ENCODE results near the gene ZNF574. TPM values are rescaled to one million over a fixed set of nuclear protein-coding genes. Genes with fewer than 3 reads are reported as not detected.

ZNF574 gene
- polyA plus RNA-seq, 1 of the 3 experiments (the other 2 are of a cell fraction), result 8.5 TPM

- Histone ChIP-seq H3K4me1 (ENCODE audit: control insufficient read depth in 1 of 2, insufficient read depth in 2 of 2, low read depth in 1 of 2, low read length in 1 of 2) (peaks cover 6 to 37% of the 10 kb centered on the region in 2 experiments; a peak in 3 of 4 replicates), H4K20me1 (ENCODE audit: insufficient read depth) (no peaks in the 10 kb centered on the region), H3K9me2 (no peaks in the 10 kb centered on the region), H3K4me2 (no peak overlapping the region), H3K36me3 (replicated peaks in 1 of 2; ENCODE audit: control insufficient read depth in 1 of 2, insufficient read depth in 2 of 2, low read length in 1 of 2) (no peaks in the 10 kb centered on the region), H3K9me3 (no peaks in the 10 kb centered on the region), H3K9ac (no peak overlapping the region), H2AFZ (ENCODE audit: low read depth) (no peak overlapping the region), H3K4me3 (ENCODE audit: low read depth in 2 of 2, low read length in 1 of 2) (no peak overlapping the region), H3K27ac (ENCODE audit: low read depth in 2 of 2, low read length in 1 of 2) (peak overlapping the region in 1 of 2 experiments; percentile 98; a peak in 1 of 4 replicates), H3K79me2 (ENCODE audit: insufficient read depth) (no peaks in the 10 kb centered on the region), H3K27me3 (ENCODE audit: insufficient read depth) (no peaks in the 10 kb centered on the region), H3F3A (replicated peaks; ENCODE audit: insufficient read depth) (peaks cover 43% of the 10 kb centered on the region)
- POLR2A ChIA-PET, result no interaction called here
- TF ChIP-seq USF2 (IDR thresholded peaks at IDR 0.05; ENCODE audit: borderline replicate concordance, low read depth, low read length), result no peak
- TF ChIP-seq ELF1 (IDR thresholded peaks at IDR 0.05), result no peak
- TF ChIP-seq PBX3 (IDR thresholded peaks at IDR 0.05), result no peak
- TF ChIP-seq POLR2AphosphoS5 (IDR thresholded peaks at IDR 0.05; ENCODE audit: low read depth, low read length), result no peak
- no peak for TF ChIP-seq CTCF (IDR thresholded peaks at IDR 0.05)
- TF ChIP-seq NFIC (IDR thresholded peaks at IDR 0.05; ENCODE audit: borderline replicate concordance), result no peak
- no peak for TF ChIP-seq FOXM1 (IDR thresholded peaks at IDR 0.05; ENCODE audit: low read depth)
- no peak for TF ChIP-seq RCOR1 (IDR thresholded peaks at IDR 0.05; ENCODE audit: low read length)
- TF ChIP-seq MXI1 (IDR thresholded peaks at IDR 0.05; ENCODE audit: low read depth, low read length), result no peak
- TF ChIP-seq CHD2 (IDR thresholded peaks at IDR 0.05; ENCODE audit: low read length, partially characterized antibody), result no peak
- no peak for TF ChIP-seq GABPA (IDR thresholded peaks at IDR 0.05; ENCODE audit: low read depth)
- TF ChIP-seq NRF1 (IDR thresholded peaks at IDR 0.05; ENCODE audit: low read depth, low read length), result no peak
- no peak for TF ChIP-seq TCF12 (IDR thresholded peaks at IDR 0.05)
- no peak for TF ChIP-seq MAX (IDR thresholded peaks at IDR 0.05; ENCODE audit: low read depth)
- TF ChIP-seq USF1 (IDR thresholded peaks at IDR 0.05; ENCODE audit: borderline replicate concordance, low read depth), result no peak
- no peak for TF ChIP-seq TEAD4 (IDR thresholded peaks at IDR 0.05; ENCODE audit: borderline replicate concordance, insufficient read depth)
- TF ChIP-seq REST (IDR thresholded peaks at IDR 0.05; ENCODE audit: low read depth, low read length), result no peak
- no peak for TF ChIP-seq RFX5 (IDR thresholded peaks at IDR 0.05; ENCODE audit: low read length)
- WGBS (ENCODE audit: low lambda C conversion rate), result 95% methylated on average over 4 of the region's 4 CpGs
- DNase-seq, result no peak
- CTCF ChIA-PET, result interaction anchor here (1.2 to 2.3 kb wide), 3 partner anchors 34 to 129 kb away, joined by 3 to 9 read pairs (median 3); no protein-coding TSS in a partner anchor
Measured at GRCh38 chr19:42115705-42116104, 39.7 kb downstream of the ZNF574 start.
